Spleen (tissue), 11 donors: ENCODE data around the gene MYO18B. TPM values are rescaled to one million over a fixed set of nuclear protein-coding genes. Genes with fewer than 3 reads are reported as not detected.

Source experiments
- DNase-seq: peaks from one replicate; pipeline ENCODE4 v3.0.0-alpha.2; 2020
- H3K27ac ChIP-seq, 8 donors: fragments of 200-600 bp; sonication (generic) in 7 of 8; 1 replicate in 4 of 8; 2 replicates in 4 of 8; pipeline versions ENCODE4 v1.5.0 to v1.8.0; 2016 to 2021; ENCODE audit warnings: inconsistent platforms in 4 of 8, mild to moderate bottlenecking in 4 of 8, moderate library complexity in 1 of 8
- H3K27me3 ChIP-seq, 7 donors: fragments of 200-600 bp; sonication (generic) in 6 of 7; replicated peaks in 1 of 7; 1 replicate in 4 of 7; 2 replicates in 3 of 7; pipeline versions ENCODE4 v1.5.0 to v1.8.0; 2016 to 2021; ENCODE audit warnings: inconsistent platforms in 3 of 7, mild to moderate bottlenecking in 1 of 7
- H3K36me3 ChIP-seq, 6 donors: fragments of 200-600 bp; sonication (generic) in 5 of 6; 1 replicate in 4 of 6; 2 replicates in 2 of 6; pipeline versions ENCODE4 v1.5.0 to v1.8.0; 2016 to 2021; ENCODE audit warnings: inconsistent platforms in 2 of 6
- H3K4me1 ChIP-seq, 6 donors: fragments of 200-600 bp; sonication (generic) in 5 of 6; 1 replicate in 3 of 6; 2 replicates in 3 of 6; pipeline versions ENCODE4 v1.5.0 to v1.8.0; 2016 to 2021; ENCODE audit warnings: inconsistent platforms in 3 of 6
- H3K4me3 ChIP-seq, 8 donors: fragments of 200-600 bp; sonication (generic) in 7 of 8; 1 replicate in 4 of 8; 2 replicates in 4 of 8; pipeline versions ENCODE4 v1.5.0 to v1.8.0; 2016 to 2021; ENCODE audit warnings: inconsistent platforms in 4 of 8, mild to moderate bottlenecking in 4 of 8, moderate library complexity in 2 of 8
- H3K9me3 ChIP-seq, 8 donors: fragments of 200-600 bp; sonication (generic) in 7 of 8; 1 replicate in 4 of 8; 2 replicates in 4 of 8; pipeline versions ENCODE4 v1.5.0 to v1.8.0; 2016 to 2021; ENCODE audit warnings: inconsistent platforms in 4 of 8
- CTCF ChIP-seq, 11 experiments: fragments of 200-600 bp in 7 of 11; fragments of 450-650 bp in 4 of 11; sonication (generic) in 4 of 11; IDR thresholded peaks in 8 of 11; conservative IDR thresholded peaks in 3 of 11; 1 replicate in 7 of 11; 2 replicates in 4 of 11; pipeline versions ENCODE4 v1.4.0 to v1.8.0; 2016 to 2021; ENCODE audit warnings: antibody characterized with exemption in 11 of 11, inconsistent platforms in 4 of 11, mild to moderate bottlenecking in 1 of 11
- POLR2A ChIP-seq, 3 donors: fragments of 450-650 bp; IDR thresholded peaks; one replicate each; pipeline ENCODE4 v1.5.1; 2017; ENCODE audit warnings: antibody characterized with exemption in 3 of 3, mild to moderate bottlenecking in 1 of 3
- POLR2AphosphoS5 ChIP-seq, 3 donors: sonication (generic); formaldehyde crosslinking; IDR thresholded peaks; one replicate each; pipeline ENCODE4 v1.5.1; 2017; ENCODE audit warnings: antibody characterized with exemption in 3 of 3
- WGBS, 5 donors: extraction: QIAGEN DNeasy Blood & Tissue Kit in 3 of 5; methylation state at CpG; one replicate each; pipeline versions ENCODE4 v1.1.5 to v1.1.7; 2013 to 2018; 5-methylcytosine and 5-hydroxymethylcytosine counted together
- intact Hi-C: fragments of 100-400 bp; cut with DNase I; formaldehyde crosslinking; loops from one replicate; pipeline ENCODE4 v1.15.0; 2023; ENCODE audit warnings: low total_unique reads
- polyA plus RNA-seq, 3 donors: library from polyadenylated mRNA; stranded (reverse); fragments of 200-250 nt; gene quantifications; one replicate each; pipeline ENCODE4 v1.2.1, GENCODE V29; 2013
- total RNA-seq, 7 donors: library from RNA; depleted of rRNA in 3 of 7; stranded (reverse); fragments of >200 nt in 3 of 7; fragmentation: NEBNext Ultra II Directional in 4 of 7; extraction: Animal tissue kit (Norgen Biotek cat#: 25700) in 4 of 7; gene quantifications; one replicate each; pipeline versions ENCODE4 v1.1.0 to v1.2.1, GENCODE V29; 2016 to 2021
- donor health status: healthy with polysubstance abuse.
- donor health status: DM: no; HTN: no; CAD: no; lungs with moderate emphysema.
- donor health status: DM: no; HTN: no; CAD: no.
- donor health status: Bipolar disorder and iron deficiency.
- donor health status: healthy.
- donor health status: DM: no; HTN: no; CAD: no.
- donor health status: DM: yes; HTN: yes; CAD: no.

MYO18B gene
- total and polyA plus RNA-seq, 10 donors: under 0.01 to 0.79 (median 0.12) TPM

- DNase-seq: no peak
- peaks cover 0 to 78% (median 4%) of the 10 kb centered on the region in 7 donors for H3K27me3 ChIP-seq
- no peak overlapping the region for H3K4me3 ChIP-seq
- no peak overlapping the region for H3K27ac ChIP-seq
- TF ChIP-seq POLR2A (IDR thresholded peaks at IDR 0.05): no peak
- TF ChIP-seq CTCF (IDR thresholded peaks at IDR 0.05 in 8 of 11, conservative IDR thresholded peaks at IDR 0.05 in 3 of 11): no peak
- no peak for TF ChIP-seq POLR2AphosphoS5 (IDR thresholded peaks at IDR 0.05)
- intact Hi-C loops: no loop called here
- H3K4me1 ChIP-seq: no peaks in the 10 kb centered on the region
- no peaks in the 10 kb centered on the region for H3K9me3 ChIP-seq
- no peaks in the 10 kb centered on the region for H3K36me3 ChIP-seq
- 79 to 84% (median 83%) methylated on average over 2 of the region's 2 CpGs for WGBS, 5 donors
Measured at GRCh38 chr22:26064048-26064447, 322.1 kb downstream of the MYO18B start.

DNA sequence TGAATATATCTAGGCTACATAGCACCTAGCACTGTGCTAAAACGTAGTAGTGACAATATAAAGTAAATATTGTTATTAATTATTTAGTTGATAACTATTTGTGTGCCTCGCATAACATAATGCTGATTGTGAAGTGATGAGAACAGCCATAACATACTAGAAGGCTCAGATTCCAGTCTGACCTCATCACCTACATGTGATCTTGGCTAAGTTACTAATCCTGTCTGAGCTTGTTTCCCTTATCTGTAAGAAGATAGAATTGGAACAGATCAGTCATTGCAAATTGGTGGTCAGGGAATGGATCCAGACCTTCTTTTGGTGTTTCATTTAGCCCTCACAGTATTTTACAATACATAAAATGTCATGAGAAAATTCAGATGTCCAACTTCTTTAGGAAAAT is 323.9 kb downstream of the MYO18B start:
- no peak for DNase-seq
- Histone ChIP-seq H3K9me3 (no peaks in the 10 kb centered on the region), H3K4me1 (no peaks in the 10 kb centered on the region), H3K36me3 (no peaks in the 10 kb centered on the region), H3K27me3 (peaks cover 0 to 95% (median 0%) of the 10 kb centered on the region in 7 donors), H3K4me3 (no peak overlapping the region), H3K27ac (no peak overlapping the region)
- TF ChIP-seq CTCF (IDR thresholded peaks at IDR 0.05 in 8 of 11, conservative IDR thresholded peaks at IDR 0.05 in 3 of 11) (no peak), POLR2A (IDR thresholded peaks at IDR 0.05) (no peak), POLR2AphosphoS5 (IDR thresholded peaks at IDR 0.05) (no peak)
- 52 to 67% (median 56%) methylated on average over 2 of the region's 2 CpGs for WGBS, 5 donors
- intact Hi-C loops: no loop called here

DNA sequence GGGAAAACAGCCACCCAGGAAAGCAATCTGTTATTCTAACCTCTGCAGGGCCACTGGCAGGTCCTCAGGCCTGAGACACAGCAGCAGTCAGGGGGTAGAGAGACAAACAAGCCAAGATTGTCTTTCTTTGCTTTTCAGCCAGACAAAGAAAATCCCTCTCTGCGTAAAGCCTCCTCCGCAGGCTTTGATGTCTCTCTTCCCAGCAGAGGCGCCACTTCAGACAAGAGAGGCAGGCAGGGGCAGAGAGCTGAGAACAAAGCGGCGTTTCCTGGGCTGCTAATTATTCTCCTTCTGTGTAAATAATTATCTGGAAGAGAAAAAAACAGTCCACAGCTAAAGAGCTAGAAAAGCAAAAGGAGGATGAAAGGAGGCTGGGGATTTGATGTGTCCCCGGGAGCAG is 324.5 kb downstream of the MYO18B start:
- intact Hi-C loops: no loop called here
- Histone ChIP-seq H3K9me3 (no peaks in the 10 kb centered on the region), H3K4me1 (no peaks in the 10 kb centered on the region), H3K27me3 (peaks cover 0 to 89% (median 0%) of the 10 kb centered on the region in 7 donors), H3K36me3 (no peaks in the 10 kb centered on the region), H3K27ac (no peak overlapping the region), H3K4me3 (no peak overlapping the region)
- 10 to 13% (median 12%) methylated on average over 6 of the region's 6 CpGs for WGBS, 5 donors
- no peak for DNase-seq
- TF ChIP-seq CTCF (IDR thresholded peaks at IDR 0.05 in 8 of 11, conservative IDR thresholded peaks at IDR 0.05 in 3 of 11) (no peak), POLR2AphosphoS5 (IDR thresholded peaks at IDR 0.05) (no peak), POLR2A (IDR thresholded peaks at IDR 0.05) (no peak)

GRCh38 chr22:26068571-26068970 is 326.6 kb downstream of the MYO18B start:
- H3K36me3 ChIP-seq: no peaks in the 10 kb centered on the region

More at GRCh38 chr22:26068571-26068970, 326.6 kb downstream of the MYO18B start:
- no peak for DNase-seq
- Histone ChIP-seq H3K4me1 (no peaks in the 10 kb centered on the region), H3K4me3 (no peak overlapping the region), H3K27ac (no peak overlapping the region), H3K27me3 (peaks cover 0 to 79% (median 0%) of the 10 kb centered on the region in 7 donors), H3K9me3 (no peaks in the 10 kb centered on the region)
- 31 to 44% (median 35%) methylated on average over 3 of the region's 3 CpGs for WGBS, 5 donors
- intact Hi-C loops: no loop called here
- TF ChIP-seq POLR2AphosphoS5 (IDR thresholded peaks at IDR 0.05) (no peak), CTCF (IDR thresholded peaks at IDR 0.05 in 8 of 11, conservative IDR thresholded peaks at IDR 0.05 in 3 of 11) (no peak), POLR2A (IDR thresholded peaks at IDR 0.05) (no peak)
